Ectodermal cell (in vitro differentiated cells): ENCODE data around the gene MDC1. TPM values are rescaled to one million over a fixed set of nuclear protein-coding genes. Genes with fewer than 3 reads are reported as not detected.
"Not testable (repeated sequence)": the region's sequence is repeated elsewhere in the genome, so short reads cannot be mapped to it uniquely, and the experiment has no call there.

Source experiments
- H3K27ac ChIP-seq: 2 replicates; pipeline ENCODE4 v1.7.0; 2013; ENCODE audit warnings: mild to moderate bottlenecking, low read depth, low read length; ENCODE audit not compliant: insufficient read depth, poor library complexity, severe bottlenecking
- H3K27me3 ChIP-seq: 2 replicates; pipeline ENCODE4 v1.7.0; 2013; ENCODE audit warnings: mild to moderate bottlenecking, low read length; ENCODE audit not compliant: insufficient read depth, control insufficient read depth, poor library complexity, severe bottlenecking
- H3K36me3 ChIP-seq: one replicate; pipeline ENCODE4 v1.7.0; 2013; ENCODE audit warnings: low read length; ENCODE audit not compliant: control insufficient read depth, insufficient read depth
- H3K4me1 ChIP-seq: one replicate; pipeline ENCODE4 v1.7.0; 2013; ENCODE audit warnings: low read length; ENCODE audit not compliant: control insufficient read depth, insufficient read depth
- H3K4me3 ChIP-seq: 2 replicates; pipeline ENCODE4 v1.7.0; 2013; ENCODE audit warnings: low read depth, low read length, control low read depth; ENCODE audit not compliant: insufficient read depth
- H3K9me3 ChIP-seq: 2 replicates; pipeline ENCODE4 v1.7.0; 2013; ENCODE audit warnings: mild to moderate bottlenecking, low read length, moderate library complexity; ENCODE audit not compliant: control insufficient read depth
- WGBS, 2 experiments: methylation state at CpG; one replicate each; pipeline ENCODE4 v1.1.7; 2013; ENCODE audit warnings: missing lambda C conversion rate in 2 of 2; 5-methylcytosine and 5-hydroxymethylcytosine counted together
- polyA plus RNA-seq, 4 experiments: library from polyadenylated mRNA; stranded (reverse); fragments of 50-300 nt; gene quantifications; one replicate each; pipeline ENCODE4 v1.2.3, GENCODE V29; 2013

The MDC1 gene
- 97.8 TPM for polyA plus RNA-seq (2013, experiment 1 of 4)
- polyA plus RNA-seq (2013, experiment 2 of 4), result 99.6 TPM
- polyA plus RNA-seq (2013, experiment 3 of 4), result 94.9 TPM
- polyA plus RNA-seq (2013, experiment 4 of 4), result 96.9 TPM

- H3K4me1 ChIP-seq, result peaks cover 13% of the 10 kb centered on the region
- no peaks in the 10 kb centered on the region for H3K9me3 ChIP-seq
- no peaks in the 10 kb centered on the region for H3K27me3 ChIP-seq
- WGBS, 2 experiments, result 0% methylated on average over 48 of the region's 48 CpGs
- peaks cover 24% of the 10 kb centered on the region for H3K36me3 ChIP-seq
- peak within 1 kb of the TSS; percentile 80 for H3K4me3 ChIP-seq
- H3K27ac ChIP-seq, result peak within 1 kb of the TSS; percentile 92
Measured at GRCh38 chr6:30717129-30717844, at the start of gene MDC1. MDC1 (minus strand) TSS chr6:30717281; CDS start chr6:30715175, 2,106 bp downstream.

- no peaks in the 10 kb centered on the region for H3K36me3 ChIP-seq
- no peaks in the 10 kb centered on the region for H3K9me3 ChIP-seq
- H3K4me3 ChIP-seq, result no peak overlapping the region
- H3K27me3 ChIP-seq, result no peaks in the 10 kb centered on the region
- H3K4me1 ChIP-seq, result peaks cover 37% of the 10 kb centered on the region
- H3K27ac ChIP-seq, result no peak overlapping the region
- 83 to 86% methylated on average over 6 of the region's 6 CpGs for WGBS, 2 experiments
Measured at GRCh38 chr6:30766461-30767157, 49.5 kb upstream of the MDC1 start.

GRCh38 chr6:30765495-30765894 lies 48.4 kb upstream of the MDC1 start:
- H3K27me3 ChIP-seq, H3K9me3 ChIP-seq, H3K4me3 ChIP-seq, H3K36me3 ChIP-seq: not testable (repeated sequence)
- 18 to 33% methylated on average over 1 of the region's 1 CpG for WGBS, 2 experiments
- Histone ChIP-seq H3K4me1 (peaks cover 37% of the 10 kb centered on the region), H3K27ac (peak overlapping the region; percentile 18)

GRCh38 chr6:30764490-30765043 lies 47.5 kb upstream of the MDC1 start:
- H3K27me3 ChIP-seq, H3K9me3 ChIP-seq, H3K36me3 ChIP-seq, H3K27ac ChIP-seq, H3K4me3 ChIP-seq: not testable (repeated sequence)
- WGBS, 2 experiments, result 27 to 36% methylated on average over 13 of the region's 13 CpGs
- peaks cover 34% of the 10 kb centered on the region for H3K4me1 ChIP-seq

- peak overlapping the region; percentile 2 for H3K27ac ChIP-seq
- no peak overlapping the region for H3K4me3 ChIP-seq
- H3K27me3 ChIP-seq, result no peaks in the 10 kb centered on the region
- H3K36me3 ChIP-seq, result no peaks in the 10 kb centered on the region
- H3K4me1 ChIP-seq, result peaks cover 28% of the 10 kb centered on the region
- WGBS, 2 experiments, result 40 to 46% methylated on average over 8 of the region's 8 CpGs
- H3K9me3 ChIP-seq, result no peaks in the 10 kb centered on the region
Measured at GRCh38 chr6:30763618-30764489, 46.8 kb upstream of the MDC1 start.

GRCh38 chr6:30763155-30763617 lies 46.1 kb upstream of the MDC1 start:
- Histone ChIP-seq H3K4me1 (peaks cover 28% of the 10 kb centered on the region), H3K4me3 (no peak overlapping the region), H3K27me3 (no peaks in the 10 kb centered on the region), H3K36me3 (no peaks in the 10 kb centered on the region), H3K27ac (peak overlapping the region; percentile 2), H3K9me3 (no peaks in the 10 kb centered on the region)
- 85 to 87% methylated on average over 1 of the region's 1 CpG for WGBS, 2 experiments

- Histone ChIP-seq H3K27ac (no peak overlapping the region), H3K27me3 (no peaks in the 10 kb centered on the region), H3K9me3 (no peaks in the 10 kb centered on the region), H3K36me3 (no peaks in the 10 kb centered on the region), H3K4me3 (no peak overlapping the region), H3K4me1 (peaks cover 27% of the 10 kb centered on the region)
- WGBS, 2 experiments, result 86 to 96% methylated on average over 3 of the region's 4 CpGs
Measured at GRCh38 chr6:30761791-30762429, 44.8 kb upstream of the MDC1 start.

GRCh38 chr6:30760549-30760948 lies 43.5 kb upstream of the MDC1 start:
- Histone ChIP-seq H3K4me3 (no peak overlapping the region), H3K4me1 (peaks cover 19% of the 10 kb centered on the region), H3K27ac (no peak overlapping the region), H3K36me3 (no peaks in the 10 kb centered on the region), H3K9me3 (no peaks in the 10 kb centered on the region), H3K27me3 (no peaks in the 10 kb centered on the region)
- WGBS, 2 experiments, result 92 to 96% methylated on average over 8 of the region's 8 CpGs

- Histone ChIP-seq H3K4me3 (no peak overlapping the region), H3K4me1 (peaks cover 17% of the 10 kb centered on the region), H3K27me3 (no peaks in the 10 kb centered on the region), H3K27ac (no peak overlapping the region), H3K36me3 (no peaks in the 10 kb centered on the region), H3K9me3 (no peaks in the 10 kb centered on the region)
- 93% methylated on average over 10 of the region's 10 CpGs for WGBS, 2 experiments
Measured at GRCh38 chr6:30759575-30760239, 42.6 kb upstream of the MDC1 start.
